GM18505 (cell line): ENCODE measurements around the gene DDX31.

Experiments
- ATAC-seq: cut with Tn5 transposase; IDR thresholded peaks from one replicate; pipeline ENCODE4 v1.9.1; 2021; ENCODE audit not compliant: unreplicated experiment
- POLR2A ChIP-seq: IDR thresholded peaks from 4 replicates; pipeline ENCODE4 v1.6.1; 2011; ENCODE audit warnings: borderline replicate concordance; ENCODE audit not compliant: insufficient read depth, insufficient read length; ENCODE audit errors: extremely low read depth

Gene DDX31

GRCh38 chr9:132556235-132556634 is 113.5 kb downstream of the DDX31 start:
- no peak for TF ChIP-seq POLR2A
- ATAC-seq: no peak

GRCh38 chr9:132555528-132555927 is 114.3 kb downstream of the DDX31 start:
- ATAC-seq: no peak
- no peak for TF ChIP-seq POLR2A

GRCh38 chr9:132554755-132555154 is 115.0 kb downstream of the DDX31 start:
- no peak for ATAC-seq
- TF ChIP-seq POLR2A: no peak

GRCh38 chr9:132552041-132552440 is 117.7 kb downstream of the DDX31 start:
- TF ChIP-seq POLR2A: no peak
- no peak for ATAC-seq

GRCh38 chr9:132551556-132551955 is 118.2 kb downstream of the DDX31 start:
- TF ChIP-seq POLR2A: no peak
- ATAC-seq: no peak

- no peak for TF ChIP-seq POLR2A
- no peak for ATAC-seq
Observed at GRCh38 chr9:132548751-132549640, 120.8 kb downstream of the DDX31 start.

GRCh38 chr9:132547976-132548730 is 121.6 kb downstream of the DDX31 start:
- no peak for TF ChIP-seq POLR2A
- ATAC-seq: no peak

GRCh38 chr9:132547436-132547835 is 122.3 kb downstream of the DDX31 start:
- ATAC-seq: no peak
- no peak for TF ChIP-seq POLR2A

- ATAC-seq: no peak
- TF ChIP-seq POLR2A: no peak
Observed at GRCh38 chr9:132547052-132547431, 122.7 kb downstream of the DDX31 start.

GRCh38 chr9:132546148-132547051 is 123.4 kb downstream of the DDX31 start:
- ATAC-seq: no peak
- no peak for TF ChIP-seq POLR2A

- TF ChIP-seq POLR2A: no peak
- ATAC-seq: no peak
Observed at GRCh38 chr9:132545578-132545977, 124.2 kb downstream of the DDX31 start.

- no peak for TF ChIP-seq POLR2A
- ATAC-seq: no peak
Observed at GRCh38 chr9:132543960-132544359, 125.8 kb downstream of the DDX31 start.

GRCh38 chr9:132543251-132543650 is 126.5 kb downstream of the DDX31 start:
- ATAC-seq: no peak

More at GRCh38 chr9:132543251-132543650, 126.5 kb downstream of the DDX31 start:
- TF ChIP-seq POLR2A: no peak
